HepG2 (cell line): Measurements from ENCODE around the gene SUCLG2. TPM values are rescaled to one million over a fixed set of nuclear protein-coding genes. Genes with fewer than 3 reads are reported as not detected.
A peak's percentile ranks its signal among the peaks of the same experiment; 100 is the strongest.

Experiments used
- ATAC-seq: fragments of 200-7000 bp; cut with Tn5 transposase; 3 replicates; pipeline ENCODE4 v1.9.1; 2020; ENCODE audit warnings: mild to moderate bottlenecking, moderate library complexity
- BruUV-seq: library from RNA; stranded (reverse); fragments of 400-500 nt; replicated peaks from 2 replicates; lab custom pipeline; 2021; lab: Mats Ljungman, UMichigan
- CTCF ChIA-PET: fragments of 300-600 bp; formaldehyde crosslinking; extraction: SDS; loops from one replicate; lab custom pipeline; 2021; ENCODE audit warnings: low total read pairs, inconsistent platforms, low intra/inter-chr PET ratio; lab: Yijun Ruan, JAX
- POLR2A ChIA-PET: fragments of 350-600 bp; sonication (Branson Sonifier 250); formaldehyde crosslinking; loops from one replicate; lab custom pipeline; 2020; ENCODE audit warnings: antibody characterized with exemption, inconsistent platforms; lab: Yijun Ruan, JAX
- DNase-seq: peaks from one replicate; pipeline ENCODE4 v3.0.0-alpha.2; 2015; ENCODE audit warnings: low spot score
- FAIRE-seq: peaks from 3 replicates; lab custom pipeline; 2011; peaks lifted over from hg19 to GRCh38; lab: Jason Lieb, UNC
- H2AFZ ChIP-seq: one replicate; pipeline ENCODE4 v1.6.1; 2011; ENCODE audit warnings: low read length, inconsistent platforms
- H3K27ac ChIP-seq: fragments of 300-600 bp; 3 replicates; pipeline ENCODE4 v1.8.0; 2011; ENCODE audit warnings: mixed run types, mild to moderate bottlenecking, mixed read lengths, low read length, inconsistent platforms; ENCODE audit not compliant: insufficient read depth; ENCODE audit errors: extremely low read length
- H3K27me3 ChIP-seq, 2 experiments: fragments of 200-600 bp in 1 of 2; 2 replicates in 1 of 2; 3 replicates in 1 of 2; pipeline versions ENCODE4 v1.6.0 to v1.8.0; 2011; ENCODE audit warnings: low read length in 2 of 2, mild to moderate bottlenecking in 2 of 2, moderate library complexity in 2 of 2, inconsistent platforms in 1 of 2; ENCODE audit not compliant: insufficient read depth in 2 of 2, control insufficient read depth in 1 of 2
- H3K36me3 ChIP-seq, 2 experiments: fragments of 200-600 bp in 1 of 2; replicated peaks in 1 of 2; 2 replicates in 1 of 2; 3 replicates in 1 of 2; pipeline versions ENCODE4 v1.5.1 to v1.8.0; 2011; ENCODE audit warnings: low read length in 2 of 2, inconsistent platforms in 1 of 2; ENCODE audit not compliant: insufficient read depth in 2 of 2, control insufficient read depth in 1 of 2
- H3K4me1 ChIP-seq: 2 replicates; pipeline ENCODE4 v1.5.1; 2012; ENCODE audit warnings: low read length, inconsistent platforms; ENCODE audit not compliant: insufficient read depth
- H3K4me2 ChIP-seq: 2 replicates; pipeline ENCODE4 v1.6.0; 2011; ENCODE audit warnings: low read depth, low read length, inconsistent platforms
- H3K4me3 ChIP-seq, 3 experiments: fragments of 200-600 bp in 1 of 3; sonication (generic), shearing (Covaris generic) in 1 of 3; replicated peaks in 1 of 3; 2 replicates each; pipeline ENCODE4 v1.5.1; 2011 to 2016; ENCODE audit warnings: low read length in 3 of 3, inconsistent platforms in 2 of 3, low read depth in 2 of 3, mild to moderate bottlenecking in 2 of 3, control low read depth in 1 of 3, mixed read lengths in 1 of 3; ENCODE audit not compliant: insufficient read depth in 1 of 3
- H3K79me2 ChIP-seq: one replicate; pipeline ENCODE4 v1.6.1; 2011; ENCODE audit warnings: low read length, inconsistent platforms; ENCODE audit not compliant: insufficient read depth
- H3K9ac ChIP-seq: 2 replicates; pipeline ENCODE4 v1.6.0; 2011; ENCODE audit warnings: mild to moderate bottlenecking, low read depth, low read length, inconsistent platforms; ENCODE audit not compliant: insufficient read depth
- H3K9me3 ChIP-seq: 2 replicates; pipeline ENCODE4 v1.5.1; 2012; ENCODE audit warnings: mild to moderate bottlenecking, low read length
- H4K20me1 ChIP-seq: 2 replicates; pipeline ENCODE4 v1.6.0; 2011; ENCODE audit warnings: inconsistent platforms, mild to moderate bottlenecking, low read length, moderate library complexity; ENCODE audit not compliant: insufficient read depth
- CEBPG ChIP-seq: IDR thresholded peaks from 2 replicates; pipeline ENCODE4 v1.6.1; 2016
- DMAP1 ChIP-seq: IDR thresholded peaks from 2 replicates; pipeline ENCODE4 v1.6.1; 2016
- DMTF1 ChIP-seq: sonication (generic); formaldehyde crosslinking; IDR thresholded peaks from 2 replicates; pipeline ENCODE4 v1.4.0; 2020; ENCODE audit warnings: mild to moderate bottlenecking, missing genetic modification reagents
- ELF1 ChIP-seq: sonication (generic); formaldehyde crosslinking; IDR thresholded peaks from 2 replicates; pipeline ENCODE4 v1.4.0; 2020; ENCODE audit warnings: missing genetic modification reagents
- FOXP1 ChIP-seq, 2 experiments: fragments of 450-650 bp in 1 of 2; IDR thresholded peaks; 2 replicates each; pipeline ENCODE4 v1.6.1; 2017 to 2018; ENCODE audit warnings: antibody characterized with exemption in 1 of 2
- GATAD2A ChIP-seq: IDR thresholded peaks from 2 replicates; pipeline ENCODE4 v1.6.1; 2016
- HDAC1 ChIP-seq: sonication (generic); formaldehyde crosslinking; IDR thresholded peaks from 2 replicates; pipeline ENCODE4 v1.5.1; 2020; ENCODE audit warnings: mild to moderate bottlenecking, missing genetic modification reagents
- HNF4A ChIP-seq: sonication (generic); formaldehyde crosslinking; IDR thresholded peaks from 2 replicates; pipeline ENCODE4 v1.4.0; 2020; ENCODE audit warnings: missing genetic modification reagents
- HNF4G ChIP-seq, 2 experiments: sonication (generic) in 1 of 2; formaldehyde crosslinking in 1 of 2; IDR thresholded peaks; 2 replicates each; pipeline versions ENCODE4 v1.4.0 to v1.6.1; 2011 to 2020; ENCODE audit warnings: borderline replicate concordance in 2 of 2, low read depth in 2 of 2, mild to moderate bottlenecking in 2 of 2, low read length in 1 of 2, missing genetic modification reagents in 1 of 2, moderate library complexity in 1 of 2
- MXI1 ChIP-seq: IDR thresholded peaks from 3 replicates; pipeline ENCODE4 v1.6.1; 2012; ENCODE audit warnings: low read depth, low read length, inconsistent platforms, borderline replicate concordance
- NFATC3 ChIP-seq: sonication (generic); formaldehyde crosslinking; IDR thresholded peaks from 2 replicates; pipeline ENCODE4 v1.5.1; 2020; ENCODE audit warnings: mild to moderate bottlenecking, missing genetic modification reagents
- WIZ ChIP-seq: sonication (generic); formaldehyde crosslinking; IDR thresholded peaks from 2 replicates; pipeline ENCODE4 v1.5.1; 2020; ENCODE audit warnings: mild to moderate bottlenecking, missing genetic modification reagents
- ZNF136 ChIP-seq: sonication (generic); formaldehyde crosslinking; IDR thresholded peaks from 2 replicates; pipeline ENCODE4 v1.8.1; 2022; ENCODE audit warnings: low read depth, mild to moderate bottlenecking, moderate library complexity, missing genetic modification reagents
- ZNF30 ChIP-seq: sonication (generic); formaldehyde crosslinking; IDR thresholded peaks from 2 replicates; pipeline ENCODE4 v1.5.0; 2020; ENCODE audit warnings: mild to moderate bottlenecking, missing genetic modification reagents
- ZNF33A ChIP-seq: sonication (generic); formaldehyde crosslinking; IDR thresholded peaks from 2 replicates; pipeline ENCODE4 v1.5.1; 2020; ENCODE audit warnings: missing genetic modification reagents, mild to moderate bottlenecking, moderate library complexity, borderline replicate concordance
- ZNF432 ChIP-seq: sonication (generic); formaldehyde crosslinking; IDR thresholded peaks from 2 replicates; pipeline ENCODE4 v1.5.0; 2020; ENCODE audit warnings: missing genetic modification reagents, mild to moderate bottlenecking, borderline replicate concordance
- ZNF784 ChIP-seq: sonication (generic); formaldehyde crosslinking; IDR thresholded peaks from 2 replicates; pipeline ENCODE4 v1.5.1; 2020; ENCODE audit warnings: missing genetic modification reagents, mild to moderate bottlenecking, borderline replicate concordance
- WGBS: methylation state at CpG from one replicate; pipeline ENCODE4 v1.1.6; 2017; ENCODE audit warnings: low lambda C conversion rate; 5-methylcytosine and 5-hydroxymethylcytosine counted together
- in situ Hi-C: cut with HindIII; loops from 2 replicates; pipeline ENCODE4 v1.10.0; 2017; ENCODE audit warnings: low pct_unique_long_range_greater_than_20kb; ENCODE audit not compliant: extremely low pct_ligation_motif_present
- intact Hi-C: fragments of 100-400 bp; cut with micrococcal nuclease; formaldehyde crosslinking; loops from one replicate; pipeline ENCODE4 v1.10.0; 2022; ENCODE audit not compliant: unreplicated experiment
- polyA plus RNA-seq, 8 experiments: library from polyadenylated mRNA; depleted of rRNA in 3 of 8; stranded (reverse) in 7 of 8; unstranded in 1 of 8; fragments of >200 nt; fragmentation: Illumina TruSeq in 4 of 8; extraction: Trizol in 4 of 8; gene quantifications; 2 replicates each; pipeline versions ENCODE4 v1.2.1 to v1.2.3, GENCODE V29; 2011 to 2016; ENCODE audit warnings: low read depth in 4 of 8, missing spikeins in 1 of 8, mixed read lengths in 1 of 8; ENCODE audit not compliant: insufficient read depth in 1 of 8
- total RNA-seq, 5 experiments: library from RNA; depleted of rRNA; stranded (reverse); fragments of >200 nt; fragmentation: Illumina TruSeq; extraction: Trizol; gene quantifications; 2 replicates each; pipeline ENCODE4 v1.2.3, GENCODE V29; 2016; ENCODE audit warnings: low read depth in 1 of 5
- TF ChIP-seq, protein P1 (sequence below): sonication (generic); formaldehyde crosslinking; IDR thresholded peaks from 2 replicates; pipeline ENCODE4 v1.8.0; 2022; ENCODE audit warnings: mild to moderate bottlenecking, missing genetic modification reagents; ENCODE audit not compliant: insufficient replicate concordance
- TF ChIP-seq, protein P2 (sequence below): sonication (generic); formaldehyde crosslinking; IDR thresholded peaks from 2 replicates; pipeline ENCODE4 v1.8.1; 2023; ENCODE audit warnings: missing genetic modification reagents, inconsistent platforms, borderline replicate concordance

Gene SUCLG2
- total and polyA plus RNA-seq, 2 of the 13 experiments (the other 11 are each of a cell fraction or from before 2014, with no cell fraction given), result 21.4 to 64.9 TPM

- ATAC-seq (peak; percentile 93), FAIRE-seq (peak; percentile 59), DNase-seq (peak; percentile 81)
- Histone ChIP-seq H3K4me1 (peaks cover 35% of the 10 kb centered on the region), H3K9me3 (no peaks in the 10 kb centered on the region), H3K27me3 (no peaks in the 10 kb centered on the region), H3K9ac (no peak overlapping the region), H3K4me3 (peak overlapping the region in 1 of 3 experiments; percentile 5; a peak in 1 of 6 replicates), H3K36me3 (no peaks in the 10 kb centered on the region), H3K79me2 (no peaks in the 10 kb centered on the region), H4K20me1 (no peaks in the 10 kb centered on the region), H2AFZ (no peak overlapping the region), H3K27ac (peak overlapping the region; percentile 28), H3K4me2 (peak overlapping the region; percentile 32; the same call in 1 of the 2 replicates)
- BruUV-seq, result no TSS peak
- 6% methylated on average over 2 of the region's 2 CpGs for WGBS
- in situ Hi-C loops, result no loop called here
- CTCF ChIA-PET, result no interaction called here
- POLR2A ChIA-PET, result interaction anchor here (0.6 kb wide), 1 partner anchor 155 kb away, joined by 4 read pairs; no protein-coding TSS in a partner anchor
- intact Hi-C loops, result loop anchor here (2.0 kb wide), 1 partner anchor 31 kb away; no protein-coding TSS in a partner anchor
- no peak for TF ChIP-seq MXI1
- TF ChIP-seq ELF1 (CRISPR knock-in tag), result no peak
- TF ChIP-seq FOXP1 (IDR thresholded peaks at IDR 0.05), result no peak
- TF ChIP-seq FOXP1 (CRISPR knock-in tag; IDR thresholded peaks at IDR 0.05), result peak; percentile 6; the same call in 1 of the 2 replicates
- TF ChIP-seq ZNF30 (CRISPR knock-in tag), result no peak
- TF ChIP-seq ZNF432 (CRISPR knock-in tag), result no peak
- TF ChIP-seq, protein P1, sequence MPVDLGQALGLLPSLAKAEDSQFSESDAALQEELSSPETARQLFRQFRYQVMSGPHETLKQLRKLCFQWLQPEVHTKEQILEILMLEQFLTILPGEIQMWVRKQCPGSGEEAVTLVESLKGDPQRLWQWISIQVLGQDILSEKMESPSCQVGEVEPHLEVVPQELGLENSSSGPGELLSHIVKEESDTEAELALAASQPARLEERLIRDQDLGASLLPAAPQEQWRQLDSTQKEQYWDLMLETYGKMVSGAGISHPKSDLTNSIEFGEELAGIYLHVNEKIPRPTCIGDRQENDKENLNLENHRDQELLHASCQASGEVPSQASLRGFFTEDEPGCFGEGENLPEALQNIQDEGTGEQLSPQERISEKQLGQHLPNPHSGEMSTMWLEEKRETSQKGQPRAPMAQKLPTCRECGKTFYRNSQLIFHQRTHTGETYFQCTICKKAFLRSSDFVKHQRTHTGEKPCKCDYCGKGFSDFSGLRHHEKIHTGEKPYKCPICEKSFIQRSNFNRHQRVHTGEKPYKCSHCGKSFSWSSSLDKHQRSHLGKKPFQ (CRISPR knock-in tag), result no peak
- no peak for TF ChIP-seq HDAC1 (CRISPR knock-in tag)
- TF ChIP-seq WIZ (CRISPR knock-in tag), result no peak
- TF ChIP-seq GATAD2A, result 0 out of 2 replicates have a peak, but pooled peaks have one; percentile 17
- no peak for TF ChIP-seq ZNF33A (CRISPR knock-in tag)
- TF ChIP-seq ZNF136 (CRISPR knock-in tag), result no peak
- TF ChIP-seq NFATC3 (CRISPR knock-in tag), result no peak
- peak; percentile 34; the same call in 1 of the 2 replicates for TF ChIP-seq HNF4A (CRISPR knock-in tag)
- TF ChIP-seq DMAP1 (CRISPR knock-in tag), result no peak
- peak; percentile 24; the same call in 1 of the 2 replicates for TF ChIP-seq HNF4G (IDR thresholded peaks at IDR 0.05; ENCODE audit: borderline replicate concordance, low read depth, low read length)
- no peak for TF ChIP-seq HNF4G (CRISPR knock-in tag; IDR thresholded peaks at IDR 0.05; ENCODE audit: borderline replicate concordance, low read depth)
- TF ChIP-seq ZNF784 (CRISPR knock-in tag), result no peak
- TF ChIP-seq, protein P2, sequence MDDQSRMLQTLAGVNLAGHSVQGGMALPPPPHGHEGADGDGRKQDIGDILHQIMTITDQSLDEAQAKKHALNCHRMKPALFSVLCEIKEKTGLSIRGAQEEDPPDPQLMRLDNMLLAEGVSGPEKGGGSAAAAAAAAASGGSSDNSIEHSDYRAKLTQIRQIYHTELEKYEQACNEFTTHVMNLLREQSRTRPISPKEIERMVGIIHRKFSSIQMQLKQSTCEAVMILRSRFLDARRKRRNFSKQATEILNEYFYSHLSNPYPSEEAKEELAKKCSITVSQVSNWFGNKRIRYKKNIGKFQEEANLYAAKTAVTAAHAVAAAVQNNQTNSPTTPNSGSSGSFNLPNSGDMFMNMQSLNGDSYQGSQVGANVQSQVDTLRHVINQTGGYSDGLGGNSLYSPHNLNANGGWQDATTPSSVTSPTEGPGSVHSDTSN (CRISPR knock-in tag), result no peak
- TF ChIP-seq CEBPG, result peak; percentile 55
- no peak for TF ChIP-seq DMTF1 (CRISPR knock-in tag)
Measured at GRCh38 chr3:67327582-67327981, 326.8 kb downstream of the SUCLG2 start.
